ENCODE measurements around the gene VDR. TPM values are rescaled to one million over a fixed set of nuclear protein-coding genes. Genes with fewer than 3 reads are reported as not detected.
"Not testable (repeated sequence)": the region's sequence is repeated elsewhere in the genome, so short reads cannot be mapped to it uniquely, and the experiment has no call there.

VDR gene
- total RNA-seq, 4 donors from 2014 or later: 75.1 to 193 (median 156) TPM

GRCh38 chr12:47817272-47818006 is 87.4 kb downstream of the VDR start:
- H3K4me3 ChIP-seq: peak overlapping the region in 3 of 4 donors; percentile 5 to 83 (median 80)
- DNase-seq: no peak
- H3K9me3 ChIP-seq: no peaks in the 10 kb centered on the region
- H3K27me3 ChIP-seq: no peaks in the 10 kb centered on the region
- H3K27ac ChIP-seq: peak overlapping the region; percentile 67 to 98 (median 98)
- H3K36me3 ChIP-seq: no peaks in the 10 kb centered on the region
- TF ChIP-seq CTCF (IDR thresholded peaks at IDR 0.05) (peak in 1 of 6 experiments; percentile 3), POLR2A (IDR thresholded peaks at IDR 0.05) (no peak)
- H3K4me1 ChIP-seq: peaks cover 0 to 75% (median 41%) of the 10 kb centered on the region in 4 donors

- Histone ChIP-seq H3K9me3 (no peaks in the 10 kb centered on the region), H3K4me3 (peak overlapping the region in 3 of 4 donors; percentile 5 to 83 (median 80)), H3K36me3 (no peaks in the 10 kb centered on the region), H3K27ac (peak overlapping the region; percentile 67 to 98 (median 98)), H3K27me3 (no peaks in the 10 kb centered on the region), H3K4me1 (peaks cover 7 to 72% (median 48%) of the 10 kb centered on the region in 4 donors)
- TF ChIP-seq POLR2A (IDR thresholded peaks at IDR 0.05) (no peak), CTCF (IDR thresholded peaks at IDR 0.05) (no peak)
- peak in 1 of 3 donors; percentile 47 for DNase-seq
Measured at GRCh38 chr12:47816403-47817271, 88.2 kb downstream of the VDR start.

GRCh38 chr12:47815447-47815846 is 89.3 kb downstream of the VDR start:
- H3K36me3 ChIP-seq, H3K4me3 ChIP-seq, DNase-seq, H3K27me3 ChIP-seq, H3K9me3 ChIP-seq: not testable (repeated sequence)
- Histone ChIP-seq H3K4me1 (peaks cover 10 to 73% (median 56%) of the 10 kb centered on the region in 4 donors), H3K27ac (peak overlapping the region; percentile 38 to 98 (median 96))

GRCh38 chr12:47814539-47815170 is 90.1 kb downstream of the VDR start:
- peak overlapping the region; percentile 93 to 98 (median 96) for H3K27ac ChIP-seq
- H3K4me3 ChIP-seq: no peak overlapping the region
- DNase-seq: peak in 1 of 3 donors; percentile 44
- no peaks in the 10 kb centered on the region for H3K36me3 ChIP-seq
- H3K9me3 ChIP-seq: no peaks in the 10 kb centered on the region
- no peaks in the 10 kb centered on the region for H3K27me3 ChIP-seq
- H3K4me1 ChIP-seq: peaks cover 10 to 81% (median 63%) of the 10 kb centered on the region in 4 donors
- no peak for TF ChIP-seq POLR2A (IDR thresholded peaks at IDR 0.05)
- TF ChIP-seq CTCF (IDR thresholded peaks at IDR 0.05): no peak

GRCh38 chr12:47813511-47814196 is 91.1 kb downstream of the VDR start:
- no peak for TF ChIP-seq CTCF (IDR thresholded peaks at IDR 0.05)
- no peak for TF ChIP-seq POLR2A (IDR thresholded peaks at IDR 0.05)
- Histone ChIP-seq H3K36me3 (no peaks in the 10 kb centered on the region), H3K4me3 (peak overlapping the region; percentile 40 to 60 (median 44)), H3K4me1 (peaks cover 11 to 87% (median 72%) of the 10 kb centered on the region in 4 donors), H3K27me3 (no peaks in the 10 kb centered on the region), H3K27ac (peak overlapping the region; percentile 93 to 98 (median 96)), H3K9me3 (no peaks in the 10 kb centered on the region)
- peak; percentile 49 to 72 (median 62) for DNase-seq
